ENCODE results near the gene NAA38.
A peak's percentile ranks its signal among the peaks of the same experiment; 100 is the strongest.

The NAA38 gene

GRCh38 chr17:7839876-7840261 lies 17.5 kb downstream of the NAA38 start:
- FAIRE-seq = no peak

GRCh38 chr17:7839190-7839875 lies 18.0 kb downstream of the NAA38 start:
- no peak for FAIRE-seq

GRCh38 chr17:7838090-7839075 lies 19.0 kb downstream of the NAA38 start:
- FAIRE-seq = no peak

- FAIRE-seq = no peak
These were observed 19.8 kb downstream of the NAA38 start for GRCh38 chr17:7837408-7838088.

GRCh38 chr17:7836596-7837407 lies 20.6 kb downstream of the NAA38 start:
- FAIRE-seq = peak; percentile 84

GRCh38 chr17:7835814-7836595 lies 21.4 kb downstream of the NAA38 start:
- no peak for FAIRE-seq

- peak; percentile 87 for FAIRE-seq
These were observed 22.2 kb downstream of the NAA38 start for GRCh38 chr17:7834957-7835813.

GRCh38 chr17:7834542-7834956 lies 22.8 kb downstream of the NAA38 start:
- FAIRE-seq = no peak

GRCh38 chr17:7833795-7834541 lies 23.4 kb downstream of the NAA38 start, which contains the start of gene KDM6B:
Gene KDM6B, plus strand, starts transcription at chr17:7834217. Its CDS starts 11,338 bp downstream, at chr17:7845555.
- peak; percentile 74 for FAIRE-seq

GRCh38 chr17:7833011-7833794 lies 24.2 kb downstream of the NAA38 start:
- FAIRE-seq = no peak

GRCh38 chr17:7832431-7832830 lies 24.9 kb downstream of the NAA38 start:
- no peak for FAIRE-seq

- no peak for FAIRE-seq
These were observed 26.1 kb downstream of the NAA38 start for GRCh38 chr17:7831233-7831632.

- FAIRE-seq = no peak
These were observed 26.7 kb downstream of the NAA38 start for GRCh38 chr17:7830616-7831015.

- no peak for FAIRE-seq
These were observed 32.0 kb downstream of the NAA38 start for GRCh38 chr17:7825206-7825990.

GRCh38 chr17:7824021-7824924 lies 33.1 kb downstream of the NAA38 start:
- FAIRE-seq = no peak

GRCh38 chr17:7823581-7824001 lies 33.8 kb downstream of the NAA38 start:
- no peak for FAIRE-seq

GRCh38 chr17:7822126-7822525 lies 35.2 kb downstream of the NAA38 start:
- FAIRE-seq = no peak
